HG03097 (cell line): ENCODE data around the gene DGKB.

Experiments
- ATAC-seq: cut with Tn5 transposase; IDR thresholded peaks from one replicate; pipeline ENCODE4 v1.9.1; 2021; ENCODE audit not compliant: unreplicated experiment, low FRiP score

The DGKB gene

GRCh38 chr7:14697684-14698083, 204.9 kb downstream of the DGKB start:
- ATAC-seq = no peak

- no peak for ATAC-seq
Observed at GRCh38 chr7:14691597-14692203, 210.9 kb downstream of the DGKB start.

- no peak for ATAC-seq
Observed at GRCh38 chr7:14691034-14691433, 211.5 kb downstream of the DGKB start.

DNA sequence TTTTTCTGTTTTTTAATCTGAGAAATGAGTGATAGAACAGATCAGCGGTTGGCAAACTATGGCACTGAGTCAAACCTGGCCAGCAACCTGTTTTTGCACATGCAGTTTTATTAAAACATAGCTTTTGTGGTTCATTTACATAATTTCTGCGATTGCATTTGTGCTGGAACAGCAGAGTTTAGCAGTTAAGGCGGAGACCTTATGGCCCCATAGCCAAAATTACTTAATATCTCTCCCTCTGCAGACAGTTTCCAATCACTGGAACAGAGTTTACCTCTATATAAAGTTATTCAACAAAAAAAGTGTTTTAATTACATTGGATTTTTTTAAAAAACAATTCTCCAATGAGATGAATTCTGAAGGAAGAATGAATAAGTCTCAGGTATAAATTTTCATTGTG, 212.1 kb downstream of the DGKB start:
- ATAC-seq = no peak

DNA sequence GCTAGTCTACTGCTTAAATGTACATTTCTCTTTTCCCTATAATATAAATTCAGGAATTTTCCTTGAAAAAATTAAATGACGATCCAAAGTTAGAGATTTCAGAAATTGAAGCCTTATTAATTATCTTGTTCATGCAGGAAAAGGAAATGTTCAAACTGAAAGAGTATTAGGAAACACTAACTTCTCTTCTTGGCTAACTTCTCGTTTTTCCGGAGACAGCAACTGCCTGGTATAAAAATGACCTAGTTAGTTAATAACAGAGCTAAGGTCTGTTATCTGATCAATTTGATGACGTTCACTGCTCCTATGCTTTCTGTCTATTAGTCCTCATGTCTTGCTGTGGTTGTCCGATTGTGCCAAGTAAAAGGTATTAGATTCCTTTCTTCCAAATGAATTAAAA, 212.5 kb downstream of the DGKB start:
- no peak for ATAC-seq

DNA sequence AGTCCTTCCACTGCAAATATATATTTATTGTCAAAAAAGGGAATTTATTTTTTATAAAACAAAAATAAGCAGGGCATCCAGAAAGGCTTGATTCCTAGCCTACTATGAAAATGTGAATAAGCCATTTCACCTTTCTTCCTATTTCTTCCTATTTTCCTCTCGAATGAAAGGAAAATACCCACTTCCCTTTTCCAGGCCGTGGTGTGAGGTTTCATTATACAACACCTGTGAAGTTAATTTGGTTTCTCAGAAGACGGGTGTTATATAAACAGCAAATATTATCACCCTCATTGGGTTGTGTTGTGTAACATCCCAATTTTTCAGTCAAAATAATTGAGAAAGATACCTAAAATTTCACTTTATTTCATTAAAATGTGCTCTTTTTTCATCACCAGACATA, 214.3 kb downstream of the DGKB start:
- no peak for ATAC-seq

DNA sequence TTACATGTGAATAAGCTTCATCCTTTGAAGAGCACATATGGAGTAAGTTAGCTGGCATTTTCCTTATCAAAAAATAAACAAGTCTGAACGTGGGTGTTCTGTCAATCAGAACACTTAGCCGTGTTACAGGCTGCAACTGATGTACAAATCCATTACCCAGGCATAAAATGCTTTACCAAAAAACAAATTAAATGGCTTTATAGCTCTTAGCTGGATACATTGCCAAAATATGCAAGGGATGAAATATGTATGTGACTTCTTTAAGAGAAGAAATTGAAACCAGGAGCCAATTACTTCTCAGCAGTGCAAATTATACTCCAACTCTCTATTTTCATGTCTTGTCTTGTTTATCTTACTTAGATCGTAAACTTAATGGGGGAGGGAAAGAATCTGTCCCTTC, 214.8 kb downstream of the DGKB start:
- no peak for ATAC-seq

- ATAC-seq = no peak
Observed at GRCh38 chr7:14687241-14687640, 215.3 kb downstream of the DGKB start.

DNA sequence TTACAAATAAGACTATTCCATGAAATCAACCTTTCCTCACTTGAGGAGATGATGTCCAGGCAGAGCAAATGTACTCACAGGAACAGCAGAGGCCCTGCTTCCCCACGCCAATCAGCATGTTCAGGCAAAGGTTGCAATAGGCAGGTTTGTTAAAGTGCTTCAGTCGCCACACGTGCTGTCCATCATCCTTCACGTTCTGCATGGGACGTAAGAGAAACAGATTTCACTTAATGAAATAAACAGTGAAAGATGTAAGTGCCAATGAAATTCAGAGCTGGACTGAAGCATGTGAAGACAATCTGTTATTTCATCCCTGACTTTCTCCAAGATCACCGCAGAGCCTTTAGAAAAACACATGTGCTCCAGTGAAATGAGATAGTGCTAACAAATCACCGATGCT, 217.4 kb downstream of the DGKB start:
- no peak for ATAC-seq

DNA sequence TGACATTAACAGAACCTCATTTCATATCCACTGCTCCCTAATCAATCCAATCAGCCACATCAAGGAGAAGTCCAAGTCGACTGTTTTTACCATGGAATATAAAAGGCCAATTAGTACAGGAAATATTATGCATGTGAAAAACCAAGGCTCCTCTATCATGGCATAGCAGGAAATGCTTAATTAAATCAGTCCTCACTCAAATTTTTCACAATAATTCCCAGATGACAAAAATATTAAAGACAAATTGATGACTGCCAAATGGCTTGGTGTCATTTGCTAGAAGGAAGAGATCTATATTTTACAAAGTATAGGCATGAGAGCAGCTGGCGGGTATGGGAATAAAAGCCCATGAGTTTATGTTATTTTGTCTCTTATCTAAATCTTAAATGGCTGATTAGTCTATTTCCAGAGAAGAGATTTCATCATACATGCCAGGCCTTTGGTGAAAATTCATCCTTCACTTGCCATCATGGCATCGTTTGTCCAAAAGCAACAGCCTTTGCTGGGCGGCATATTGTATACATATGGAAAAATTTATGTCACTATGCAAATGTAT, 219.6 kb downstream of the DGKB start:
- ATAC-seq = no peak

DNA sequence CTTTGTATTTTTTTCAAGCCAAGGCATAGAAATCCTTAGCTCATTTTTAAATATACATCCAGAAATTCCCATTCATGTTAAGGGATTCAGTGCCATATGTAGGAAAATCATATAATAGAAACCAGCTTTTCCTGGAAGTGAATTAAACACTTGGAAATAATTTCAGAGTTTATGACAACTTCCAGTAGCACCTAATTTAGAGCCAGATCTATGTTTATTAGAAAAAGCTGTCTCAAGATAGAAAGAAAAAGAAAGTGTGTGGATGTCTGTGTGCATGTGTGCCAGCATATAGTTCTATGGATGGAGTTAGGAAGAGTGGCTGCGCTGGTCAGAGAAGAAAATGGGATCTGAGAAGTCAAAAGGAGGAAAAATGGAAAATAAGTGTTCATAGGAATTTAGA, 225.7 kb downstream of the DGKB start:
- no peak for ATAC-seq

DNA sequence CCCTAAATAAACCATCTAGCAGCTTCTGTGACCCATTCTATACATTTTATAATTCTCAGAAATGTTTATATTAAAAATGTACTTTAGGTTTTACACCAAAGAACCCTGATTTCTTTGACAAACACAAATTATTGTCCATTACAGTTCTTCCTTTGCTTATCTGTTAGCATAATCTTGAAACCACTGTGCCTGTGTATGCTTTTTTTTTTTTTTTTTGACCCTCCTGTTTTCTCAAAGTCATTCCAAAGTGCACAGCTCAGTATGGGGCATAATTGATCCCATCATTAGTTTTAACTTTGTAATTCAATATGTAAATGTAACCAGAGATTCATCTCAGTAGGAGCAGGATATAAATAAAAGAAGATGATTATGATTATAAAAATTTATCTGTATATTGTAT, 229.3 kb downstream of the DGKB start:
- no peak for ATAC-seq

DNA sequence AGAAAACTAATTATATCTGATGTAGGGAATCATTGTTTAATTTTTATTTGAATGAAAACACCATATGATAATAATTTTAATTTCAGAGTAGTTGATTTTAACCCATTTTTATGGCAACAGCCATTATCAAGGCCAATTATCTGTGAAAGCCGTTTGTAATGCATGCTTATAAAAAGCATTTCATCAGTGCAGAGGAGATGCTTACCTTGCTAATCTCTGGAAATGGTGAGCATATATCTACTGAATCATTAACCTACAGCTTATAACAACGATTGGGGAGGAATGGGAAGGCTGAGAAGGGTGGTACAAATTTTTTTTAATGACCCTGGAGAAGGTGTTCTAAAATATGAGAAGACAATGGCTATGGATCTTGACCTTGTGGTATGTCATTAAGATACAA, 235.6 kb downstream of the DGKB start:
- no peak for ATAC-seq

DNA sequence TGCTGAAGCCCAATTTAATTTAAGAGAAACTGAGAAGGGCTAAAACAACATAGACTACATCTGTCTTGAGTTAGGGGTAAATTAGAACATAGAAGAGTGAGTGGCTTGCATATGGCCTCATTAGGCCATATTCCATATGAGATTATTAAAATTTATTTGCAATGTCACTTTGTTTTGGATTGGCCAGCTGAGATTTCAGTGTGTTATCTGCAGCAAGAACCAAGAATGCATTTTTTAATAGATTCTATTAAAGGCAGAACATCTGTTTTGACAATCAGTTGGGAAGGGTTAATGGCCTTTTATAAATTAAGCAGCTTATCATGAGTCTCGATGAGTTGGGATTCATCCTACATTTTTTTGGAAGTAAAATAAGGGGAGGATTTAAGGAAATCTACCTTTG, 236.2 kb downstream of the DGKB start:
- no peak for ATAC-seq

GRCh38 chr7:14639801-14640200, 262.8 kb downstream of the DGKB start:
- no peak for ATAC-seq

DNA sequence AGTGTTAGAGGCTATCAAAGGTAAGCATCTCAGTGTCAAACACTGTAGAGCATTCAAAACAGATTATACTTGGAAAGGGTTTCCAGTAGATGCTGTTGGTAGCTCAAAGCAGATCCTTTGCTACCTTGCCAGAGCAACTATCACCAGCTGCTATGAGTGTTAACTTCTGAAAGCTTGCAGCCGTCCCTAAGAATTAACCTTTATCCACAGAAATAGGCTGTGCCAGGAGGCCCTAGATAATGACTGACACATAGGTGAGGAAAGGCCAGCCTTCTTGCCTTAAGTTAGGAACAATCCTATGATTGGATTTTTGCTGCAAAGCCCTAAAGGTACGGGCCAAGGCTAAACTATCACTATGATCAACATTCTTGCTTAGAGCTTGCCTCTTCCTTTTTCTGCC, 263.2 kb downstream of the DGKB start:
- no peak for ATAC-seq

DNA sequence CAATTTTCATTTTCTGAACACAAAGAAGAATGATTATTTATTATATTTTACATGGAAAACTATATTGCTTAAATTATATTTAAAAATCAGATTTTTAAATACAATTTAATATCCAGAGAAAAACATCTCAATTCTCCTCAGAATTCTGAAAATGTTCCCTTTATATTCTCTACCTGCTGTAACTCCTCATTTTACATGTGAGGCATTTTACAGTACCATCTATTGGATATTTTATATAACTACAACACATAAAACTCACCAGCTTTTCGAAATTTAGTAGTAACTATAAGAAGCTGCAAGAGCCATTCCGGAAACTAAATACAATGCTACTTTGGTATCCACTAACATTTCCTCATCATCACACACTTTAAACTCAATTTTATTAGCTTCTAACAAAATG, 264.6 kb downstream of the DGKB start:
- ATAC-seq = no peak

DNA sequence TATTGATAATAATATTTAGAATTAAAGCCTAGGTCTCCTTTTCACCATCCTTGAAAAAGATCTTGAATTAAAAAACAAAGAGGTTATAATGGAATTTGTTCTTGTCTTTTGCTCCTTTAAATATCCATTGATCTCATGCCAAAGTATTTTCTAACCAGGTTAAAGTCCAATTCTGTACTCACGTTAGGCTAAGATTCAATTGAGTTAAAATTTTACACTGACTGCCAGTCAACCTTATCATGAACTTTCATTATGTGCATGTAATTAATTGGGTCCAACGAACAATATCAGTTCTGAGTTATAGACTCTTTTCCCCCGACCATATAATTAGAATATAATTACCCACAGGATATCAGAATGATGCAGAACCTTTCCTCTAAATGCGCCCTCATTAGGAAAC, 266.6 kb downstream of the DGKB start:
- ATAC-seq = no peak

GRCh38 chr7:14630048-14630447, 272.5 kb downstream of the DGKB start:
- ATAC-seq = no peak

GRCh38 chr7:14628516-14628915, 274.0 kb downstream of the DGKB start:
- ATAC-seq = no peak

DNA sequence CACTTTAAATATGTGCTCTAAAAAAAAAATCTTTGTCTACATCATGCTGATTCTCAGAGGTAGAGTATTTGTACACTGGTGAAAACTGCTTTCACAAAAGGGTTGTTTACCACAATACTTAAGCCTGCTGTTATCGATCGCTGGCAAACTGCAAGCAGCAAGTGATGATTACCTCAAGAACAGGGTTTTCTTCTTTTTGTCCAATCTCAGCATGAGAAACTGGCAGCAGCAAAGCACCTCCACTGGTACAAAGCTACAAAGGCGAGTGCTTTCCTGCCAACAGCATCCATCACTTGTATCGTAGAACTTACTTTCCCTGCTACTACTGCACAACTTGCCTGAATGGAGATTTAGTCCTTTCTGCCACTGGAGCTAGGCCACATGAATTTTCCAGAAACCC, 276.5 kb downstream of the DGKB start:
- ATAC-seq = no peak

DNA sequence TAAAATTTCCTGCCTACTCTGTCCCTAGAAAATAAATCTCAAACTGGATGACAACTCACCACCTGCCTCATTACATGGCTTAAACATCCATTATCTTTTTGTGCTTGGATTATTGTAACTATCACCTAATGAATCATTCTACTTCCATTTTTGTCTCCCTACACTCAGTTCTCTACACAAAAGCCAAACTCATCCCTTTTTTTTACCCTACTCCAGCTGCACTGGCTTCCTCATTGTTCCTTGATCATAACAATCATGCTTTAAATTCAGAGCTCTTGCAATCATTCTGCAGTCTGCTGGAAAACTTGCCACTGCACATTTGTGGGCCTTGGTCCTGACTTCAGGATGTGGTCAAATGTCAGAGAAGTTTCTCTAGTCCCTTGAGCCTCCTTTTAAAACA, 280.0 kb downstream of the DGKB start:
- no peak for ATAC-seq

DNA sequence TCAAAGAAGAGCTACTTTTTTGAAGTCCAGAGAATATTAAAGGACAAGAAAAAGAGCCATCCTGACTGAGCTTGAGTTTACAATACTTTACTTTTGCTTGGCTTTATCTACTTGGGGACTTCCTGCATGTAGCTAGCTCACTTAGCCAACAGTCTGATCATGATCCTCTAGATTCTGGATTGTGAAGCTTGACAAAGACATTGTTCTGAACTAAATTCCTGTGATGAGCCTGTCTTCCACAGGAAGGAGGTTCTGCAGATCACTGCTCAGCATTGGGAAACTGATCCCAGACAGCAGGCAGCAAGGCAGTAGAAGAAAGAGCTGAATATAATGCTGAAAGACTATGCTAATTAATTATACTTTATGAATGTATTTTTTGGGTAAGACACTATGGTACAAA, 296.4 kb downstream of the DGKB start:
- ATAC-seq = no peak
